Thyroid gland (tissue), 4 donors: ENCODE measurements around the gene CACNA2D3.

Experiments
- CTCF ChIP-seq, 6 experiments: fragments of 200-600 bp in 3 of 6; fragments of 450-650 bp in 3 of 6; sonication (generic) in 3 of 6; IDR thresholded peaks; one replicate each; pipeline ENCODE4 v1.5.1; 2016 to 2019; ENCODE audit warnings: antibody characterized with exemption in 6 of 6, mild to moderate bottlenecking in 2 of 6, inconsistent platforms in 1 of 6, moderate library complexity in 1 of 6
- POLR2A ChIP-seq, 2 donors: fragments of 450-650 bp; IDR thresholded peaks; one replicate each; pipeline ENCODE4 v1.6.1; 2017; ENCODE audit warnings: antibody characterized with exemption in 2 of 2, mild to moderate bottlenecking in 2 of 2, moderate library complexity in 1 of 2

- no peak for TF ChIP-seq CTCF (IDR thresholded peaks at IDR 0.05)
- TF ChIP-seq POLR2A (IDR thresholded peaks at IDR 0.05) = no peak
These were observed 392.1 kb downstream of the CACNA2D3 start for GRCh38 chr3:54514416-54514815.
